ENCODE measurements around the gene SLC11A2.
"Not testable (repeated sequence)": the region's sequence is repeated elsewhere in the genome, so short reads cannot be mapped to it uniquely, and the experiment has no call there.

The SLC11A2 gene

GRCh38 chr12:50955288-50955687, 70.9 kb downstream of the SLC11A2 start:
- Mint-ChIP-seq H3K27ac (no peak overlapping the region), H3K4me1 (ENCODE audit: low read depth) (peaks cover 4% of the 10 kb centered on the region), H3K36me3 (ENCODE audit: low read depth) (no peaks in the 10 kb centered on the region), H3K27me3 (no peaks in the 10 kb centered on the region), H3K4me3 (no peak overlapping the region), H3K9me3 (no peaks in the 10 kb centered on the region)

GRCh38 chr12:50954789-50955188, 71.4 kb downstream of the SLC11A2 start:
- H3K4me1 Mint-ChIP-seq (ENCODE audit: low read depth); H3K36me3 Mint-ChIP-seq (ENCODE audit: low read depth); H3K27ac Mint-ChIP-seq; H3K27me3 Mint-ChIP-seq; H3K4me3 Mint-ChIP-seq; H3K9me3 Mint-ChIP-seq: not testable (repeated sequence)

GRCh38 chr12:50953047-50953446, 73.1 kb downstream of the SLC11A2 start:
- Mint-ChIP-seq H3K4me1 (ENCODE audit: low read depth) (no peaks in the 10 kb centered on the region), H3K36me3 (ENCODE audit: low read depth) (no peaks in the 10 kb centered on the region), H3K27me3 (no peaks in the 10 kb centered on the region), H3K4me3 (no peak overlapping the region), H3K27ac (no peak overlapping the region), H3K9me3 (no peaks in the 10 kb centered on the region)

- no peaks in the 10 kb centered on the region for H3K36me3 Mint-ChIP-seq (ENCODE audit: low read depth)
- no peak within 1 kb of the TSS for H3K27ac Mint-ChIP-seq
- no peak within 1 kb of the TSS for H3K4me3 Mint-ChIP-seq
- no peaks in the 10 kb centered on the region for H3K9me3 Mint-ChIP-seq
- no peaks in the 10 kb centered on the region for H3K27me3 Mint-ChIP-seq
- no peaks in the 10 kb centered on the region for H3K4me1 Mint-ChIP-seq (ENCODE audit: low read depth)
Measured at GRCh38 chr12:50952510-50952909, 73.7 kb downstream of the SLC11A2 start, which contains the start of gene HIGD1C. TSS of gene HIGD1C (plus strand) at chr12:50952544. CDS start at chr12:50953999, 1,455 bp downstream.

- no peaks in the 10 kb centered on the region for H3K9me3 Mint-ChIP-seq
- H3K36me3 Mint-ChIP-seq (ENCODE audit: low read depth) = no peaks in the 10 kb centered on the region
- no peaks in the 10 kb centered on the region for H3K4me1 Mint-ChIP-seq (ENCODE audit: low read depth)
- no peaks in the 10 kb centered on the region for H3K27me3 Mint-ChIP-seq
- no peak overlapping the region for H3K27ac Mint-ChIP-seq
- H3K4me3 Mint-ChIP-seq = no peak overlapping the region
Measured at GRCh38 chr12:50951112-50951511, 75.1 kb downstream of the SLC11A2 start.

GRCh38 chr12:50949801-50950302, 76.3 kb downstream of the SLC11A2 start:
- Mint-ChIP-seq H3K4me3 (no peak overlapping the region), H3K27me3 (no peaks in the 10 kb centered on the region), H3K9me3 (no peaks in the 10 kb centered on the region), H3K36me3 (ENCODE audit: low read depth) (no peaks in the 10 kb centered on the region), H3K27ac (no peak overlapping the region), H3K4me1 (ENCODE audit: low read depth) (no peaks in the 10 kb centered on the region)

GRCh38 chr12:50948798-50949197, 77.4 kb downstream of the SLC11A2 start:
- Mint-ChIP-seq H3K9me3 (no peaks in the 10 kb centered on the region), H3K27me3 (no peaks in the 10 kb centered on the region), H3K4me3 (no peak overlapping the region)

GRCh38 chr12:50947933-50948626, 78.1 kb downstream of the SLC11A2 start:
- H3K9me3 Mint-ChIP-seq = no peaks in the 10 kb centered on the region
- no peaks in the 10 kb centered on the region for H3K36me3 Mint-ChIP-seq (ENCODE audit: low read depth)
- H3K27ac Mint-ChIP-seq = no peak overlapping the region
- no peaks in the 10 kb centered on the region for H3K27me3 Mint-ChIP-seq
- no peak overlapping the region for H3K4me3 Mint-ChIP-seq
- no peaks in the 10 kb centered on the region for H3K4me1 Mint-ChIP-seq (ENCODE audit: low read depth)

More at GRCh38 chr12:50948798-50949197, 77.4 kb downstream of the SLC11A2 start:
- Mint-ChIP-seq H3K4me1 (ENCODE audit: low read depth) (no peaks in the 10 kb centered on the region), H3K27ac (no peak overlapping the region), H3K36me3 (ENCODE audit: low read depth) (no peaks in the 10 kb centered on the region)

GRCh38 chr12:50937653-50938052, 88.5 kb downstream of the SLC11A2 start:
- Mint-ChIP-seq H3K27me3 (no peaks in the 10 kb centered on the region), H3K9me3 (no peaks in the 10 kb centered on the region), H3K4me3 (no peak overlapping the region), H3K27ac (no peak overlapping the region), H3K36me3 (ENCODE audit: low read depth) (peaks cover 5% of the 10 kb centered on the region), H3K4me1 (ENCODE audit: low read depth) (peaks cover 10% of the 10 kb centered on the region)

GRCh38 chr12:50936821-50937530, 89.2 kb downstream of the SLC11A2 start:
- peaks cover 5% of the 10 kb centered on the region for H3K36me3 Mint-ChIP-seq (ENCODE audit: low read depth)
- H3K4me1 Mint-ChIP-seq (ENCODE audit: low read depth) = peaks cover 13% of the 10 kb centered on the region
- H3K27me3 Mint-ChIP-seq = no peaks in the 10 kb centered on the region
- H3K9me3 Mint-ChIP-seq = no peaks in the 10 kb centered on the region
- H3K27ac Mint-ChIP-seq = no peak overlapping the region
- H3K4me3 Mint-ChIP-seq = no peak overlapping the region

- Mint-ChIP-seq H3K9me3 (no peaks in the 10 kb centered on the region), H3K27me3 (no peaks in the 10 kb centered on the region), H3K4me3 (no peak overlapping the region), H3K36me3 (ENCODE audit: low read depth) (peaks cover 5% of the 10 kb centered on the region), H3K4me1 (ENCODE audit: low read depth) (peaks cover 13% of the 10 kb centered on the region), H3K27ac (no peak overlapping the region)
Measured at GRCh38 chr12:50934981-50935807, 91.0 kb downstream of the SLC11A2 start.

- H3K36me3 Mint-ChIP-seq (ENCODE audit: low read depth) = peaks cover 8% of the 10 kb centered on the region
- no peak overlapping the region for H3K27ac Mint-ChIP-seq
- H3K4me1 Mint-ChIP-seq (ENCODE audit: low read depth) = peaks cover 13% of the 10 kb centered on the region
- H3K4me3 Mint-ChIP-seq = no peak overlapping the region
- H3K9me3 Mint-ChIP-seq = no peaks in the 10 kb centered on the region
- no peaks in the 10 kb centered on the region for H3K27me3 Mint-ChIP-seq
Measured at GRCh38 chr12:50934371-50934851, 91.8 kb downstream of the SLC11A2 start.

GRCh38 chr12:50933459-50934124, 92.6 kb downstream of the SLC11A2 start:
- no peaks in the 10 kb centered on the region for H3K9me3 Mint-ChIP-seq
- no peak overlapping the region for H3K4me3 Mint-ChIP-seq
- H3K27ac Mint-ChIP-seq = no peak overlapping the region
- peaks cover 15% of the 10 kb centered on the region for H3K4me1 Mint-ChIP-seq (ENCODE audit: low read depth)
- H3K36me3 Mint-ChIP-seq (ENCODE audit: low read depth) = peaks cover 8% of the 10 kb centered on the region
- H3K27me3 Mint-ChIP-seq = no peaks in the 10 kb centered on the region

- H3K27ac Mint-ChIP-seq = no peak overlapping the region
- H3K9me3 Mint-ChIP-seq = no peaks in the 10 kb centered on the region
- no peak overlapping the region for H3K4me3 Mint-ChIP-seq
- H3K4me1 Mint-ChIP-seq (ENCODE audit: low read depth) = peaks cover 22% of the 10 kb centered on the region
- H3K36me3 Mint-ChIP-seq (ENCODE audit: low read depth) = peaks cover 8% of the 10 kb centered on the region
- no peaks in the 10 kb centered on the region for H3K27me3 Mint-ChIP-seq
Measured at GRCh38 chr12:50932787-50933280, 93.3 kb downstream of the SLC11A2 start.
